ENCODE measurements around the gene VAV3. TPM values are rescaled to one million over a fixed set of nuclear protein-coding genes. Genes with fewer than 3 reads are reported as not detected.

The VAV3 gene
- total and polyA plus RNA-seq, 9 of the 15 experiments (the other 6 are each of a cell fraction or from before 2014, with no cell fraction given): not detected

DNA sequence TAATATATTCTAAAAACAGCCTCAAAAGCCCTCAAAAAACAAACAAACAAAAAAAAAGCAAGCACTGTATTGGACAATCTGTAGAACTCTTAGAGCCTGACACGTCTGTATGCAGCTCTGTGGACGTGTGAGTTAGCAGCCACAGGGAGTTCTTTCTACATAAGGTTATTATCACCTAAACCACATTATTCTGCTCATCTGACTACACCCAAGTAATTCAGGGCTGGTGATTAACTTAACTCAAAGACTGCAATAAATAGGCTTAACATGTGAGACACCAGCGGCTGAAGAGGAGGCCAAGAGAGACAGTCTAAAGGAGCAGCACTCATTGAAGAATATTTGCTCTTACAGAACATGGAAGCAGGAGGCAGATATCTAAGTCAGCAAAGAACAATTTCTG, 316.0 kb downstream of the VAV3 start:
- Histone ChIP-seq H3K27me3 (ENCODE audit: control insufficient read depth in 2 of 2, insufficient read depth in 2 of 2, low read length in 2 of 2) (no peaks in the 10 kb centered on the region), H3K9ac (ENCODE audit: insufficient read depth in 1 of 2, low read depth in 2 of 2, low read length in 2 of 2) (no peak overlapping the region), H3K9me3 (replicated peaks; ENCODE audit: control insufficient read depth, insufficient read depth, low read depth, low read length) (no peaks in the 10 kb centered on the region), H2AFZ (ENCODE audit: low read depth, low read length) (no peak overlapping the region), H3K79me2 (ENCODE audit: control insufficient read depth, insufficient read depth, low read length) (no peaks in the 10 kb centered on the region), H4K20me1 (replicated peaks; ENCODE audit: control insufficient read depth, insufficient read depth, low read length) (no peaks in the 10 kb centered on the region), H3K9me1 (ENCODE audit: control insufficient read depth, insufficient read depth, low read length) (no peaks in the 10 kb centered on the region), H3K4me1 (replicated peaks in 1 of 2; ENCODE audit: control insufficient read depth in 2 of 2, insufficient read depth in 2 of 2, low read length in 2 of 2) (no peaks in the 10 kb centered on the region), H3K4me3 (no peak overlapping the region), H3K27ac (ENCODE audit: extremely low read depth, low read depth, low read length) (no peak overlapping the region), H3K4me2 (ENCODE audit: insufficient read depth, low read length) (no peak overlapping the region), H3K36me3 (ENCODE audit: control insufficient read depth, insufficient read depth, low read length) (no peaks in the 10 kb centered on the region)
- 1% methylated on average over 3 of the region's 3 CpGs for WGBS (ENCODE audit: insufficient coverage, low coverage, missing lambda C conversion rate)
- ChIA-PET CTCF (ENCODE audit: low intra/inter-chr PET ratio) (no interaction called here), POLR2A (no interaction called here)
- TF ChIP-seq, protein P1, sequence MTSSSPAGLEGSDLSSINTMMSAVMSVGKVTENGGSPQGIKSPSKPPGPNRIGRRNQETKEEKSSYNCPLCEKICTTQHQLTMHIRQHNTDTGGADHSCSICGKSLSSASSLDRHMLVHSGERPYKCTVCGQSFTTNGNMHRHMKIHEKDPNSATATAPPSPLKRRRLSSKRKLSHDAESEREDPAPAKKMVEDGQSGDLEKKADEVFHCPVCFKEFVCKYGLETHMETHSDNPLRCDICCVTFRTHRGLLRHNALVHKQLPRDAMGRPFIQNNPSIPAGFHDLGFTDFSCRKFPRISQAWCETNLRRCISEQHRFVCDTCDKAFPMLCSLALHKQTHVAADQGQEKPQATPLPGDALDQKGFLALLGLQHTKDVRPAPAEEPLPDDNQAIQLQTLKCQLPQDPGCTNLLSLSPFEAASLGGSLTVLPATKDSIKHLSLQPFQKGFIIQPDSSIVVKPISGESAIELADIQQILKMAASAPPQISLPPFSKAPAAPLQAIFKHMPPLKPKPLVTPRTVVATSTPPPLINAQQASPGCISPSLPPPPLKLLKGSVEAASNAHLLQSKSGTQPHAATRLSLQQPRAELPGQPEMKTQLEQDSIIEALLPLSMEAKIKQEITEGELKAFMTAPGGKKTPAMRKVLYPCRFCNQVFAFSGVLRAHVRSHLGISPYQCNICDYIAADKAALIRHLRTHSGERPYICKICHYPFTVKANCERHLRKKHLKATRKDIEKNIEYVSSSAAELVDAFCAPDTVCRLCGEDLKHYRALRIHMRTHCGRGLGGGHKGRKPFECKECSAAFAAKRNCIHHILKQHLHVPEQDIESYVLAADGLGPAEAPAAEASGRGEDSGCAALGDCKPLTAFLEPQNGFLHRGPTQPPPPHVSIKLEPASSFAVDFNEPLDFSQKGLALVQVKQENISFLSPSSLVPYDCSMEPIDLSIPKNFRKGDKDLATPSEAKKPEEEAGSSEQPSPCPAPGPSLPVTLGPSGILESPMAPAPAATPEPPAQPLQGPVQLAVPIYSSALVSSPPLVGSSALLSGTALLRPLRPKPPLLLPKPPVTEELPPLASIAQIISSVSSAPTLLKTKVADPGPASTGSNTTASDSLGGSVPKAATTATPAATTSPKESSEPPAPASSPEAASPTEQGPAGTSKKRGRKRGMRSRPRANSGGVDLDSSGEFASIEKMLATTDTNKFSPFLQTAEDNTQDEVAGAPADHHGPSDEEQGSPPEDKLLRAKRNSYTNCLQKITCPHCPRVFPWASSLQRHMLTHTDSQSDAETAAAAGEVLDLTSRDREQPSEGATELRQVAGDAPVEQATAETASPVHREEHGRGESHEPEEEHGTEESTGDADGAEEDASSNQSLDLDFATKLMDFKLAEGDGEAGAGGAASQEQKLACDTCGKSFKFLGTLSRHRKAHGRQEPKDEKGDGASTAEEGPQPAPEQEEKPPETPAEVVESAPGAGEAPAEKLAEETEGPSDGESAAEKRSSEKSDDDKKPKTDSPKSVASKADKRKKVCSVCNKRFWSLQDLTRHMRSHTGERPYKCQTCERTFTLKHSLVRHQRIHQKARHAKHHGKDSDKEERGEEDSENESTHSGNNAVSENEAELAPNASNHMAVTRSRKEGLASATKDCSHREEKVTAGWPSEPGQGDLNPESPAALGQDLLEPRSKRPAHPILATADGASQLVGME (CRISPR knock-in tag; IDR thresholded peaks at IDR 0.05): no peak
- TF ChIP-seq ZNF23 (CRISPR knock-in tag; IDR thresholded peaks at IDR 0.05) (no peak), KLF10 (CRISPR knock-in tag; IDR thresholded peaks at IDR 0.05) (no peak), ZNF644 (tag; IDR thresholded peaks at IDR 0.05; ENCODE audit: low read depth) (no peak)
- TF ChIP-seq, protein P2, sequence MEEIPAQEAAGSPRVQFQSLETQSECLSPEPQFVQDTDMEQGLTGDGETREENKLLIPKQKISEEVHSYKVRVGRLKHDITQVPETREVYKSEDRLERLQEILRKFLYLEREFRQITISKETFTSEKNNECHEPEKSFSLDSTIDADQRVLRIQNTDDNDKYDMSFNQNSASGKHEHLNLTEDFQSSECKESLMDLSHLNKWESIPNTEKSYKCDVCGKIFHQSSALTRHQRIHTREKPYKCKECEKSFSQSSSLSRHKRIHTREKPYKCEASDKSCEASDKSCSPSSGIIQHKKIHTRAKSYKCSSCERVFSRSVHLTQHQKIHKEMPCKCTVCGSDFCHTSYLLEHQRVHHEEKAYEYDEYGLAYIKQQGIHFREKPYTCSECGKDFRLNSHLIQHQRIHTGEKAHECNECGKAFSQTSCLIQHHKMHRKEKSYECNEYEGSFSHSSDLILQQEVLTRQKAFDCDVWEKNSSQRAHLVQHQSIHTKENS (CRISPR knock-in tag; IDR thresholded peaks at IDR 0.05): no peak
- in situ Hi-C loops (cut with MboI): no loop called here
- no TSS peak for BruUV-seq (replicated peaks)
- ATAC-seq (no peak), FAIRE-seq (no peak), DNase-seq (ENCODE audit: extremely low read depth in 1 of 4, low spot score in 3 of 4) (no peak)
- intact Hi-C loops (cut with micrococcal nuclease): no loop called here
